OCI-LY7 (cell line): Measurements from ENCODE around the gene KCNMA1. TPM values are rescaled to one million over a fixed set of nuclear protein-coding genes. Genes with fewer than 3 reads are reported as not detected.

Experiments
- BruUV-seq: library from RNA; stranded (reverse); fragments of 400-500 nt; replicated peaks from 2 replicates; lab custom pipeline; 2021; lab: Mats Ljungman, UMichigan
- CTCF ChIA-PET: fragments of 300-600 bp; sonication (Branson Sonifier 250); formaldehyde crosslinking; loops from one replicate; lab custom pipeline; 2022; ENCODE audit warnings: antibody characterized with exemption; ENCODE audit not compliant: unreplicated experiment; lab: Charles Lee
- POLR2A ChIA-PET: fragments of 300-600 bp; sonication (Branson Sonifier 250); formaldehyde crosslinking; loops from one replicate; lab custom pipeline; 2022; ENCODE audit warnings: antibody characterized with exemption; lab: Charles Lee
- DNase-seq: peaks from one replicate; pipeline ENCODE4 v3.0.0-alpha.2; 2015; ENCODE audit warnings: low spot score
- H2AFZ ChIP-seq: fragments of 200-600 bp; sonication (generic), shearing (Covaris generic); 2 replicates; pipeline ENCODE4 v1.6.1; 2014; ENCODE audit warnings: mild to moderate bottlenecking, antibody characterized with exemption, low read length, moderate library complexity
- H3K27ac ChIP-seq: fragments of 200-600 bp; sonication (generic); 2 replicates; pipeline ENCODE4 v1.5.1; 2014; ENCODE audit warnings: mixed run types, low read depth, mild to moderate bottlenecking, moderate library complexity, low read length, inconsistent platforms; ENCODE audit not compliant: poor library complexity, severe bottlenecking
- H3K36me3 ChIP-seq: fragments of 200-600 bp; sonication (generic); 2 replicates; pipeline ENCODE4 v1.6.1; 2014; ENCODE audit warnings: mild to moderate bottlenecking, antibody characterized with exemption, low read length, moderate library complexity, mixed read lengths; ENCODE audit not compliant: insufficient read depth
- H3K4me1 ChIP-seq: fragments of 200-600 bp; sonication (generic); 2 replicates; pipeline ENCODE4 v1.5.1; 2014; ENCODE audit warnings: mild to moderate bottlenecking, low read length; ENCODE audit not compliant: insufficient read depth, poor library complexity, severe bottlenecking
- H3K4me2 ChIP-seq: fragments of 200-600 bp; sonication (generic); 2 replicates; pipeline ENCODE4 v1.6.1; 2014; ENCODE audit warnings: mild to moderate bottlenecking, low read length
- H3K4me3 ChIP-seq: fragments of 200-600 bp; sonication (generic); 2 replicates; pipeline ENCODE4 v1.5.1; 2014; ENCODE audit warnings: mild to moderate bottlenecking, low read depth, low read length; ENCODE audit not compliant: poor library complexity, severe bottlenecking
- H3K79me2 ChIP-seq: fragments of 200-600 bp; sonication (generic); 2 replicates; pipeline ENCODE4 v1.6.1; 2016; ENCODE audit warnings: low read depth, mild to moderate bottlenecking, low read length, moderate library complexity, mixed read lengths; ENCODE audit not compliant: insufficient read depth
- H3K9me2 ChIP-seq: fragments of 200-600 bp; sonication (generic); 2 replicates; pipeline ENCODE4 v1.6.1; 2016; ENCODE audit warnings: mild to moderate bottlenecking, low read length, mixed read lengths; ENCODE audit not compliant: insufficient read depth
- H3K9me3 ChIP-seq: fragments of 200-600 bp; sonication (generic); 2 replicates; pipeline ENCODE4 v1.6.1; 2014; ENCODE audit warnings: mild to moderate bottlenecking, mixed run types, low read length, mixed read lengths
- H4K20me1 ChIP-seq: fragments of 200-600 bp; sonication (generic); 2 replicates; pipeline ENCODE4 v1.6.1; 2014; ENCODE audit warnings: mild to moderate bottlenecking, antibody characterized with exemption, low read length, moderate library complexity, mixed read lengths; ENCODE audit not compliant: insufficient read depth
- EZH2phosphoT487 ChIP-seq: fragments of 200-600 bp; sonication (generic); IDR thresholded peaks from 2 replicates; pipeline ENCODE4 v1.6.1; 2018; ENCODE audit warnings: low read depth, borderline replicate concordance, mild to moderate bottlenecking, mixed run types, antibody characterized with exemption, low read length, moderate library complexity, mixed read lengths
- intact Hi-C: fragments of 100-400 bp; cut with micrococcal nuclease; formaldehyde crosslinking; loops from one replicate; pipeline ENCODE4 v1.10.0; 2022; ENCODE audit not compliant: unreplicated experiment
- total RNA-seq, 2 experiments: library from RNA; depleted of rRNA in 1 of 2; stranded (reverse); fragments of >200 nt in 1 of 2; shearing (Covaris generic) in 1 of 2; gene quantifications; 2 replicates each; pipeline ENCODE4 v1.2.3, GENCODE V29; 2014 to 2022
- TF ChIP-seq, protein P1 (sequence below): fragments of 200-600 bp; sonication (generic); conservative IDR thresholded peaks from 2 replicates; pipeline ENCODE4 v1.5.1; 2014; ENCODE audit warnings: mild to moderate bottlenecking, antibody characterized with exemption, low read length, moderate library complexity, mixed read lengths

Gene KCNMA1
- total RNA-seq, 2 experiments from 2014 or later = not detected

DNA sequence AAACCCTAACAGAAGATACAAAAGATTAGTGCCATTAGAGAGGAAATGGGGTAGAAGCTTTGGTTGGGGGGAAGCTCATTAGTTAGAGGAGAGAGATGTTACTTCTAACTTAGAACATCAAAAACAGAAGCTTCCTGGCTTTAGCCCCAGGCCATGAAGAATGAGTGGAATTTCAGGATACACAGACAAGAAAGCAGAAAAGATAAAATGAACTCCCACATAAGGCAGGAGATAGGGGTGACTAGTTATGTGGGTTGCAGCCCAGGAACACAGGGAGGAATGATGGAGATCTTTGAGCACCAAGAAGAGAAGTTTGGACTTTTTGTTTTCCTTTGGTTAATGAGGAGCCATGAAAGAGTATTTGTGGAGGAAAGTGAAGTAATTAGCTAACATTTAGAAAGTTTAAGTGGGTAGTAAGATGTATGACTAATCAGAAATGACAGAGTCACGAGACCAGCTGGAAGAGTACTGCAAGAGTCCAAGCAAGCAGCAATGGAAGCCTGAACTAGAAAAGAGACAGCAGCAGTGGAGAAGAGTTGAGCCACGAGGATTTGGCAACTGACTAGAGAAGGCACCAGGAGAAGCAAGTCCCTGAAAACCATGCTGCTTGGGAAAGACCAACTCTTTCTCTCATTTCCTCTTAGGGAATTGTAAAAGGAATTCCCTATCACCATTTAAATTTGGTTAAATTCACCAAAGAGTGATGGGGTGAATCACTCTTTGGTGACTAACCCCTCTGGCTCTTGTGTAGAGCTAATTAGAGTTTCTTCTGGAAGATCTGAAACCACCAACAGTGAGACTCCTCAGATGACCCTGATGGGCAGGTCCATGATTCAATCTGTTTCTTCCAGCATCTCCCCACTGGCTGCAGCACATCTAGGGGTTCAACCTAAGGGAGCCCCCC, 131.9 kb downstream of the KCNMA1 start:
- Histone ChIP-seq H3K9me2 (no peaks in the 10 kb centered on the region), H3K36me3 (no peaks in the 10 kb centered on the region), H2AFZ (no peak overlapping the region), H3K4me1 (no peaks in the 10 kb centered on the region), H3K27ac (no peak overlapping the region), H3K79me2 (no peaks in the 10 kb centered on the region), H4K20me1 (no peaks in the 10 kb centered on the region), H3K9me3 (no peaks in the 10 kb centered on the region), H3K4me2 (no peak overlapping the region), H3K4me3 (no peak overlapping the region)
- DNase-seq = no peak
- no TSS peak for BruUV-seq
- CTCF ChIA-PET = no interaction called here
- POLR2A ChIA-PET = interaction anchor here (1.8 kb wide), 1 partner anchor 9 kb away, joined by 6 read pairs; no protein-coding TSS in a partner anchor
- intact Hi-C loops = no loop called here
- TF ChIP-seq EZH2phosphoT487 = no peak
- TF ChIP-seq, protein P1, sequence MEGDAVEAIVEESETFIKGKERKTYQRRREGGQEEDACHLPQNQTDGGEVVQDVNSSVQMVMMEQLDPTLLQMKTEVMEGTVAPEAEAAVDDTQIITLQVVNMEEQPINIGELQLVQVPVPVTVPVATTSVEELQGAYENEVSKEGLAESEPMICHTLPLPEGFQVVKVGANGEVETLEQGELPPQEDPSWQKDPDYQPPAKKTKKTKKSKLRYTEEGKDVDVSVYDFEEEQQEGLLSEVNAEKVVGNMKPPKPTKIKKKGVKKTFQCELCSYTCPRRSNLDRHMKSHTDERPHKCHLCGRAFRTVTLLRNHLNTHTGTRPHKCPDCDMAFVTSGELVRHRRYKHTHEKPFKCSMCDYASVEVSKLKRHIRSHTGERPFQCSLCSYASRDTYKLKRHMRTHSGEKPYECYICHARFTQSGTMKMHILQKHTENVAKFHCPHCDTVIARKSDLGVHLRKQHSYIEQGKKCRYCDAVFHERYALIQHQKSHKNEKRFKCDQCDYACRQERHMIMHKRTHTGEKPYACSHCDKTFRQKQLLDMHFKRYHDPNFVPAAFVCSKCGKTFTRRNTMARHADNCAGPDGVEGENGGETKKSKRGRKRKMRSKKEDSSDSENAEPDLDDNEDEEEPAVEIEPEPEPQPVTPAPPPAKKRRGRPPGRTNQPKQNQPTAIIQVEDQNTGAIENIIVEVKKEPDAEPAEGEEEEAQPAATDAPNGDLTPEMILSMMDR = no peak

DNA sequence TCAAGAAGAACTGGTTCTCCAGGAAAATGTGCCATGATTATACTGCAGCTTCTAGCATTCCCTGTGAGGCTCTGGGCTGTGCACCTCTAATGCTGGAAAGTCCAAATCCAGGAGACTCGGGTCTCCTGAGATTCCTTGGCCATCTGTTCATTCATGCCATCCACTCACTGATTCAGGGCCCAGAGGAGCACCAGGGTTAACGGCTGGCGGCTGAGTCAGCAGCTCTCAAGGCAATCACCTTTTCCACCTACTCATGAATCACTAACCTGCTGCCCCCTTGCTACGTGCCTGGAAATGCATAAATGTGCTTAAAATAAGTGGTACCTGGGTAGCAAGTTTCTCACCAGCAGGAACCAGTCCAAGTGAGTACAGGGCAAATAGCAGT, 132.7 kb downstream of the KCNMA1 start:
- no peak for DNase-seq
- no TSS peak for BruUV-seq
- intact Hi-C loops = no loop called here

More for the DNA sequence above, 132.7 kb downstream of the KCNMA1 start:
- Histone ChIP-seq H3K4me2 (no peak overlapping the region), H3K4me1 (no peaks in the 10 kb centered on the region), H3K79me2 (no peaks in the 10 kb centered on the region), H3K9me2 (no peaks in the 10 kb centered on the region), H4K20me1 (no peaks in the 10 kb centered on the region), H3K27ac (no peak overlapping the region), H2AFZ (no peak overlapping the region), H3K36me3 (no peaks in the 10 kb centered on the region), H3K4me3 (no peak overlapping the region), H3K9me3 (no peaks in the 10 kb centered on the region)
- POLR2A ChIA-PET = interaction anchor here (0.5 to 1.8 kb wide), 2 partner anchors 10 to 58 kb away, joined by 3 to 6 read pairs; no protein-coding TSS in a partner anchor
- no peak for TF ChIP-seq EZH2phosphoT487
- TF ChIP-seq, protein P1 = no peak
- CTCF ChIA-PET = no interaction called here
